Progenitor cell of endocrine pancreas (in vitro differentiated cells): Measurements from ENCODE around the gene C4orf50. TPM values are rescaled to one million over a fixed set of nuclear protein-coding genes. Genes with fewer than 3 reads are reported as not detected.

ENCODE experiments used
- DNase-seq: peaks from one replicate; pipeline ENCODE4 v3.0.0; 2021; ENCODE audit warnings: low spot score; ENCODE audit not compliant: unreplicated experiment
- H3K27ac Mint-ChIP-seq: 2 replicates; pipeline ENCODE4 v1.8.0; 2021; ENCODE audit warnings: mild to moderate bottlenecking, moderate library complexity, mixed read lengths
- H3K27me3 Mint-ChIP-seq: 2 replicates; pipeline ENCODE4 v1.8.0; 2021; ENCODE audit warnings: mixed read lengths
- H3K36me3 Mint-ChIP-seq: 2 replicates; pipeline ENCODE4 v1.8.0; 2022; ENCODE audit warnings: mixed read lengths; ENCODE audit not compliant: insufficient read depth
- H3K4me1 Mint-ChIP-seq: 2 replicates; pipeline ENCODE4 v1.8.0; 2021; ENCODE audit warnings: low read depth, mixed read lengths
- H3K4me3 Mint-ChIP-seq: 2 replicates; pipeline ENCODE4 v1.8.0; 2021; ENCODE audit warnings: low read depth, mild to moderate bottlenecking, moderate library complexity, mixed read lengths
- H3K9me3 Mint-ChIP-seq: 2 replicates; pipeline ENCODE4 v1.8.0; 2021; ENCODE audit warnings: low read depth, mixed read lengths
- total RNA-seq: library from RNA; stranded (reverse); gene quantifications from 2 replicates; pipeline ENCODE4 v1.2.1, GENCODE V29; 2021
- TF ChIP-seq, protein P1 (sequence below): fragments of 200-600 bp; sonication (generic); IDR thresholded peaks from one replicate; pipeline ENCODE4 v1.5.0; 2021; ENCODE audit warnings: antibody characterized with exemption, mild to moderate bottlenecking; ENCODE audit not compliant: unreplicated experiment

C4orf50 gene
- total RNA-seq, 1 donor from 2014 or later, result 0.19 TPM

DNA sequence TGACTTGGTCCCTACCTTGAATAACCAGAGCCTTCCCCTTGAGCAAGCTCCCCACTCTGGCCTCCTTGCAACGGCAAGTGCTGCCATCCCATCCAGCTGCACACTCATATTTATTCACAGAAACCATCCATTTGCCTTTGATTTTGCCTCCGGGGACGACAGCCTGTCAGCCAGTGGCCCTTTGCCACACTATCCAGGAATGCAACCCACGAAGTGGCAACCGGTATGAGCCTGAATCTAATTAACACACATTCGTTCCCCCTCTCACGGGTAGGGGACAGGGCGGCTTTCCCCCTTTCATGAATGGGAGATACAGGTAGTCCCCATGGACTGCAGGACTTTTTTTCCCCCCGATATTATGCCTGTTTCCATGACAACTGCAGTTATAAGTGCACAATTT lies 140.8 kb downstream of the C4orf50 start:
- no peak overlapping the region for H3K27ac Mint-ChIP-seq

DNA sequence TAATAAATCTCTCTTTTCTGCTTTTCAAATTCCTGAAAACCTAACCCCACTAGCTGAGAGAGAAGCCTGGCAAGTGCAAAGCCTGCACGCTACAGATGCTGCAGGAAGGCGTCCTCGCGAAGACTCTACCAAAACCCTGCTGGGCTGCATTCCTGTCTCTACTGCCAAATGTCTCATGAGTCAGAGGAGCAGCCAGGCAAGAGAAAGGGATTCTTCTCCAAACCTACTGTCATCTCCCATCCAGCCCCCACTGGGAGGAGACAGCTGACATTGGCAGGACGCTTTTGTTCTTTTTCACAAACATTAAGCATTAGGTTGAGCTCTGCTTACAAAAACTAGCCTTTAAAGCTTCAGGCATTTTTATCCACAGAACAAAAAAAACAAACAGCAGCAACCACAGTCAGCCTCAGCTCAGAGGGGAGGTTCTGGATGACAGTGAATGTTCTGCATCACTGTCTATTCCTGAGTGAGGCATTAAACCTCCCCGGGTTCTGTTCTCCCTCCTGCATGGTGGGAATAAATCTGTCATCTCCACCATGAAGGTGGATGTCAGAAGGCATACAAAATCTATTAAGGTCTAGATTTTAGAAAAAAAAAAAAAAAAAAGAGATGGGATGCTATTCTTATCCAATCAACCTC lies 143.3 kb downstream of the C4orf50 start:
- no peak for DNase-seq
- Mint-ChIP-seq H3K36me3 (no peaks in the 10 kb centered on the region), H3K4me3 (no peak overlapping the region), H3K27ac (no peak overlapping the region), H3K27me3 (peaks cover 16% of the 10 kb centered on the region), H3K9me3 (no peaks in the 10 kb centered on the region), H3K4me1 (no peaks in the 10 kb centered on the region)
- TF ChIP-seq, protein P1, sequence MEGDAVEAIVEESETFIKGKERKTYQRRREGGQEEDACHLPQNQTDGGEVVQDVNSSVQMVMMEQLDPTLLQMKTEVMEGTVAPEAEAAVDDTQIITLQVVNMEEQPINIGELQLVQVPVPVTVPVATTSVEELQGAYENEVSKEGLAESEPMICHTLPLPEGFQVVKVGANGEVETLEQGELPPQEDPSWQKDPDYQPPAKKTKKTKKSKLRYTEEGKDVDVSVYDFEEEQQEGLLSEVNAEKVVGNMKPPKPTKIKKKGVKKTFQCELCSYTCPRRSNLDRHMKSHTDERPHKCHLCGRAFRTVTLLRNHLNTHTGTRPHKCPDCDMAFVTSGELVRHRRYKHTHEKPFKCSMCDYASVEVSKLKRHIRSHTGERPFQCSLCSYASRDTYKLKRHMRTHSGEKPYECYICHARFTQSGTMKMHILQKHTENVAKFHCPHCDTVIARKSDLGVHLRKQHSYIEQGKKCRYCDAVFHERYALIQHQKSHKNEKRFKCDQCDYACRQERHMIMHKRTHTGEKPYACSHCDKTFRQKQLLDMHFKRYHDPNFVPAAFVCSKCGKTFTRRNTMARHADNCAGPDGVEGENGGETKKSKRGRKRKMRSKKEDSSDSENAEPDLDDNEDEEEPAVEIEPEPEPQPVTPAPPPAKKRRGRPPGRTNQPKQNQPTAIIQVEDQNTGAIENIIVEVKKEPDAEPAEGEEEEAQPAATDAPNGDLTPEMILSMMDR, result no peak

More for the DNA sequence above, 140.8 kb downstream of the C4orf50 start:
- Mint-ChIP-seq H3K4me3 (no peak overlapping the region), H3K27me3 (peaks cover 31% of the 10 kb centered on the region), H3K4me1 (no peaks in the 10 kb centered on the region), H3K9me3 (no peaks in the 10 kb centered on the region), H3K36me3 (no peaks in the 10 kb centered on the region)
- no peak for DNase-seq
- TF ChIP-seq, protein P1, result no peak

DNA sequence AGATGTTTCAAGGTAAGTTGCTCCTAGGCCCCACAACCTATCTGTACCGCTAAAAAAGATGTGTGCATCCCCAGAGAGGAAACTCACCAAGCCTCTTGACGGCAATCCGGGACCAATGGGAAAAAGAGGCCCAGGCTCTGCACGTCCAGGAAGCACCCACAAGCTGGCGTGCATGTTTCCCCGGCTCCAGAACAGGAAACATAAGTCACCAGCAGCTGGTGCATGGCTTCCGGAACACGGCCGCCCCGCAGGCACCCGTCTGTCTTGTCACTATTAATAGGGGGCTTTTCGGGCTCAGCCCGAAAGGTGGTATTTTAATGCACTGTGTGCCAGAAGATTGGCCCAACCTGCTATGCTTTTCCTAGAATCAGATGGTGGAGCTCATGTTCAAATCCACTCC lies 147.5 kb downstream of the C4orf50 start:
- TF ChIP-seq, protein P1, result no peak
- Mint-ChIP-seq H3K27ac (no peak overlapping the region), H3K4me1 (no peaks in the 10 kb centered on the region), H3K27me3 (peaks cover 11% of the 10 kb centered on the region), H3K9me3 (no peaks in the 10 kb centered on the region), H3K36me3 (no peaks in the 10 kb centered on the region), H3K4me3 (no peak overlapping the region)
- DNase-seq, result no peak

DNA sequence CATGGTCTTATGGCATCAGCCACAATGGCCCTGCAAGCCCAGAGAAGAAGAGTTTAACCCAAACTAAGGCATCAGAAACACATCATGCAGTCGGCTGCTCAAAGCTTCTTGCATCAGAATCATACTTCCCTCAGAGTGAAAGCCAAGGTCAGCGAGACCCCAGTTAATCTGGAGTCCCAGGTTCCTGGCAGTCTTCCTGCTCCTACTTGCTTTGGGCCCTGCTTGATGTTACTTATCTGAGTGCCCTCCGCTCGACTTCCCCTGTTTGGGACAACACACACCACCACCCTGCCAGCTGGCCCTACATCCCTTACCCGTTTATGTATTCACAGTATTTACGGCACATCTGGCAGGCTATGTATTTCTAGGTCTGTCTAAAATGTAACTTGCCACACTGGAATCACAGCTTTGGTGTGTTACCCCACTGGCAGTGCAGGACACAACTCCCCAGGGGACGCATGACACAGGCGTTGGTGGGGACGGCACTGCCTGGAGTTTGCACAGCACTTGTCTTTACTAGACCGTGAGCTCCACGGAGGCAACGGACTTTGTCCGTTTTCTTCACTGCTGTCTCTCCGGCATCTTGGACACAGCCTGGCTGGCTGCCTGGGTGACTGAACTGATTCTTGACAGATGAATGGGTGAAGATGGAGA lies 148.1 kb downstream of the C4orf50 start:
- Mint-ChIP-seq H3K27me3 (peaks cover 11% of the 10 kb centered on the region), H3K4me1 (no peaks in the 10 kb centered on the region), H3K36me3 (no peaks in the 10 kb centered on the region), H3K27ac (no peak overlapping the region), H3K9me3 (no peaks in the 10 kb centered on the region), H3K4me3 (no peak overlapping the region)
- TF ChIP-seq, protein P1, result no peak
- DNase-seq, result no peak

DNA sequence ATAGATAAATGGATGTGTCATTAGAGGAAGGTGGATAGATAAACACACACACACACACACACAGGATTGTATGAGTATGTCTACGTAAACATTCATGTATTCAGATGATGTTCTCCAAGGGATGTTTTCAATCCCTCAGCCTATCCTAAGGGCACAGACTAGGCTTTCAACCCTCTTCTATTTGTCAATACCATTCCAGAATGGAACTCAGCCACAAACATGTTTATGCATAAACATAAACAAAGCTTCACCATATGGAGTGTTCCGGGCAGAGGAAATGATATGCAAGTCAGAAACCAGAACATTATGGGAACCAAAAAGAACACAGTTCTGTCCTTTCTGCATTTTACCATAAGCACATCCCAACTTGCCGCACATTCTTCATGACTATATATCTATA lies 150.4 kb downstream of the C4orf50 start:
- TF ChIP-seq, protein P1, result no peak
- no peaks in the 10 kb centered on the region for H3K27me3 Mint-ChIP-seq
- H3K4me1 Mint-ChIP-seq, result no peaks in the 10 kb centered on the region
- no peaks in the 10 kb centered on the region for H3K36me3 Mint-ChIP-seq
- H3K27ac Mint-ChIP-seq, result no peak overlapping the region
- no peak overlapping the region for H3K4me3 Mint-ChIP-seq
- no peak for DNase-seq
- H3K9me3 Mint-ChIP-seq, result no peaks in the 10 kb centered on the region
